AG08395 (cell line): ENCODE measurements around the gene GRIN2C.

Experiments
- DNase-seq: peaks from one replicate; pipeline ENCODE4 v3.0.0; 2012; ENCODE audit warnings: mixed read lengths, low spot score

Gene GRIN2C

GRCh38 chr17:74821655-74822334 is 37.9 kb downstream of the GRIN2C start:
- no peak for DNase-seq

GRCh38 chr17:74819801-74820436 is 39.8 kb downstream of the GRIN2C start:
- DNase-seq = no peak

DNA sequence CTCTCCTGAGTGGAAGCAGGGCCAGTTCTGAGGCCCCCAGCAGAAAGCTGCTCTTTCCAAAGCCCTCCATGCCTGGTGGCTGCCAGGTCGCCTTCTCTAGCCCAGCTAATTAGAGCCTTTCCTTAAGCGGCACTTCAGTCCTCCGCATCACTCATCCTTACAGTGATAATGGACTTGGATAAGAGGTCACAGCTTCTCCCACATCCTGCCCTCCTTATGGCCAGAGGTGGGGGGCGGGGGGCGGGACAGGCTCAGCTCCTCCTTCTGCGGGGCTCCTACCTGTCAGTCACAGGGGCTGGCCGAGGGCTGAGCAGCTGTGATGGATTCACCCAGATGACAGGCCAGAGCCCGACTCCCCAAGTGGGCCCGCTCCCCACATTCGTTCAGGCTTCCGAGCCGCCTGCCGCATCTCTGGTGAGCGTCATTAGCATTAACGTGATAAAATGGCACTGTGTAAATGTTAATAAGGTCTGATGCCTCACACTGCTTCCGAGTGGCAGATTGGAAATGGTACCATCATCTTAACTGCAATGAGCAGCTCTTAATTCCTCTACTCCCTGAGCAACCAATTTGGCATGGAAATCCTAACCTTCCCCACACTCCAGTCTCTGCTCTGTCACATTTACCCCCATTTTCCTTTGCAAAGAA is 41.3 kb downstream of the GRIN2C start:
- DNase-seq = no peak

GRCh38 chr17:74816905-74817620 is 42.6 kb downstream of the GRIN2C start:
- DNase-seq = no peak

DNA sequence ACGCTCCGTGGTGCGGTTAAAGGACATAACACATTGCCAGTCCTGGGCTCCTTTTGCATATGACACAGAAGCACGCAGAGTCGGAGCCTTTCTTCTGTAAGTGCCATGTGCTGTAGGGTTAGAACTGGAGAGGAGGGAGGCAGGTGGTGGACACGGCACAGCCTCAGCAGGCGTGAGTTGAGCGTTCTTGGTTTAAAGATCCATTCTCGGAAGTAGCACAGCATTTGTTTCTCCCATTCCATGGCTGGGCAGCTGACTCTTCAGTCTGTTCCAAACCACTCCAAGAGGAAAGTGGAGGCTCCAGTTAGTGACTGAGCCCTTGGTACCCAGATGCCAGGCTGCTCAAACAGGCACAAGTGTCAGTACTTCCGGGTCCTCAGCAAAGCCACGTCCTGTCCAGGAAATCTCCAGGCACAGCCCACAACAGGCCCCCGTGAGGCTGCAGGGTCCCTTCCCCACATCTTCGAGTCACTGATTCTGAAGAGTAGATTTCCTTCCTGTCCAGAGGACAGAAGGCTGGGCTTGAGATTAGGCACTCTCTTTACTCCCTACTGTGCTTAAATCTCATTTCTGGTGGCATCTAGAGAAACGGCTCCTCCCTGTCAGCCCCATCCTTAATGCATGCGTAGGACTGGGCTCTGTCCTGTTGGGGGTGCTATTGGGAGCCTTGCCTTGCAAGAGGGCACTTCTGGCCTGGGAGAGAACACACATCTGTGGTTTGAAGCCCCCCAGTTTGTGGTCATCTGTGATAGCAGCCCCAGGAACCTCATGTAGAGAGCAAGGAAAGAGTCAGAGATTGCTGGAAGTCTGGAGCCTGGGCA is 43.9 kb downstream of the GRIN2C start:
- DNase-seq = no peak

DNA sequence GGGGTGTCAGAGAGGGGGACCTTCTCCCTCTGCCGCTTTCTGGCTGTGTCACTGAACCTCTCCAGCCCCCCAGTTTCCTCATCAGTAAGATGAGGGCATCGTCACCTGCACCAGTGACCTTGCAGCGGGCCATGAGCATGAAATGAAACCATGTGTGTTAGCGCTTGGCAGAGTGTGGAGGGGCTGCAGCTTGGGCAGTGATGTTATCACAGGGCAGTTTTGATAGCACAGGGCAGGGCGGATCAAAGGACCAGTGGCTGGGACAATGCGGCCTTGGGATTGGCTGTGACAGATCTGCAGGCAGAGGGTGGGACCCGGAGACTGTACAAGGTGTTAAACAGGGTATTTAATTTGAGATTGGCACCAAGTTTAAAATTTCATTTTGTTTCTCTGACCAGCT is 44.6 kb downstream of the GRIN2C start:
- no peak for DNase-seq

GRCh38 chr17:74814453-74814852 is 45.2 kb downstream of the GRIN2C start:
- DNase-seq = no peak

DNA sequence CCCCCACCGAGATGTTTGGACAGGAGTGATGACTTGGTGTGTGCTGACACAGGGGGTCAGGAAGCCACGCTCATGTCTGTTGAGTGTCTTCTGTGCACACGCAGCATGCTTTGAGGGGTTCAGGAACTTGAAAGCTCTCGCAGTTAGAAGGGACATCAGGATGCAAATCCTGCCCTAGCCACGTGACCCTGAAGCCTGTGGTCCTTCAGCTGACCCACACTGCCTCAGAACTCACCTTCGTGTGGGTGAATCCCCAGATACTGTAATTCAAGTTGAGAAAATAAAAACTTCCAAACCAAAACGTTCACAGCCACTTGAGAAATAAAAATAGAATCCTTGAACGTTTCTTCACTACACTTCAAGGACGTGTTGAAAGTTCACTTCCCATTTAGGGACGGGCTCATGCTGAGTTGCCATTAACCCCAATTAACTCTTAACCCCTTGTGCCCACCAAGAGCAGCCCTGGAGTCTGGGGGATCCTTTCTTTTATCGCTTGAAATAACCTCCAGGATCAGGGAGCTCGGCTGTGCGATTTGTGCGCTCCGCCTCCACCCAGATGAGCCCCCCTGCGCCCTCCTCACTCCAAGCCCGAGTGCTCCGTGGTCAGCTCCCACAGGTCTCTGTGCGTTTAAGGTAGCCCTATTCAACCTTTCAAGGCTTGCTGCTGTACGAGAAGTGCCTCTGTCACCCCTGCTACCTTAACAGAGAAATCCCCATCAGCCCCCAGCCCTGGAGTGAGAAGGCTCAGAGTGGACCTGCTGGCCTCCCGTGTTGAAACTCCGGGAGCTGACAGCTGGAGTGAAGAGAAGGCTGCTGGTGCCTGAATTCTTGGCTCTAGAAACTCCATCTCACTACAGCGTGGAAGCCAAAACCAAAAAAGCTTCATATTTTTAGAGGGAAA is 47.3 kb downstream of the GRIN2C start:
- no peak for DNase-seq

DNA sequence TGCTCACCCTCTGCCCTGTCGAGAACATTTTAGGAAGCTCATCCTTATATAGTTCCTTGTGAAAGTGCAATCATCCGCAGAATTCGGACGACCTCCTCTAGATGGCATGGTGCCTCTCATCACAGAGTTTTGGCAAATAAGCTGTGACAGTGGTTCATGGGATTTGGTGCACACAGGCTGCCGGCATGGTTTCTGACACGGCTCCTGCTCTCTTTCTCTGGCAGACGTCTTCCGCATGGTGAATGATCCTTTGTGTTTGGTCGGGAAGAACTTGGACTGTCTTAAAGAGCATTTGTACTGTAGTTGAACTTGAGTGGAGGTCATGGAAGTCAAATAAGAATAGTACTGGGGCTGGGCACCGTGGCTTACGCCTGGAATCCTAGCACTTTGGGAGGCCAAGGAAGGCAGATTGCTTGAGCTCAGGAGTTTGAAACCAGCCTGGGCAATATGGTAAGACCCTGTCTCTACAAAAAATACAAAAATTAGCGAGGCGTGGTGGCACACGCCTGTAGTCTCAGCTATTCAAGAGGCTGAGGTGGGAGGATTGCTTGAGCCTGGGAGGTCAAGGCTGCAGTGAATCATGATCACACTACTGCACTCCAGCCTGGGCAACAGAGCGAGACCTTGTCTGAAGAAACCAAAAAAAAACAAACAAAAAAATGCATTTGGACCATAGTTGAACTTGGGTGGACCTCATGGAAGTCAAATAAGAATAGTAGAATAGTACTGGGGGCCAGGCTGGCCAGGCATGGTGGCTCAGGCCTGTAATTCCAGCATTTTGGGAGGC is 48.8 kb downstream of the GRIN2C start:
- DNase-seq = no peak

- DNase-seq = no peak
These were observed 50.8 kb downstream of the GRIN2C start for GRCh38 chr17:74808714-74809430.

GRCh38 chr17:74807925-74808324 is 51.8 kb downstream of the GRIN2C start:
- no peak for DNase-seq

DNA sequence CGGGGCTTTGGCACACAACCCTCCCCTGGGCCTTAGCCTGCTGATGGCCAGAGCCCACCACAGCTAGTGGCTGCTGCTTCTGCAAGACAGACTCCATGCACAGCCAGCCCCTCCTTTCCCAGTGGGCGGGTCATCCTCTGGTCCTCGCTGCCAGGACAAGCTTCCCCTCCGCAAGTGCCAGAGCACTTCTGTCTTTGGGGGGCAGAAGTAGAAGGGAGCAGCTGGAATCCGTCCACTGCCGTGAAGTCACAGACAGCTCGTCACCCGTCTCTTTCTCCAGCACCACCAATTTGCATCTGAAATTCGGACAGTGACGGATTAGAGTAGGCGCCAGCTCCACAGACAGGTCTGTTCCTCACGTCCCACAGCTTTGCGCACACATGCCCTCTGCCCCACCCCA is 52.2 kb downstream of the GRIN2C start:
- DNase-seq = no peak

GRCh38 chr17:74806334-74806733 is 53.4 kb downstream of the GRIN2C start:
- no peak for DNase-seq

GRCh38 chr17:74805591-74805991 is 54.1 kb downstream of the GRIN2C start:
- DNase-seq = no peak

DNA sequence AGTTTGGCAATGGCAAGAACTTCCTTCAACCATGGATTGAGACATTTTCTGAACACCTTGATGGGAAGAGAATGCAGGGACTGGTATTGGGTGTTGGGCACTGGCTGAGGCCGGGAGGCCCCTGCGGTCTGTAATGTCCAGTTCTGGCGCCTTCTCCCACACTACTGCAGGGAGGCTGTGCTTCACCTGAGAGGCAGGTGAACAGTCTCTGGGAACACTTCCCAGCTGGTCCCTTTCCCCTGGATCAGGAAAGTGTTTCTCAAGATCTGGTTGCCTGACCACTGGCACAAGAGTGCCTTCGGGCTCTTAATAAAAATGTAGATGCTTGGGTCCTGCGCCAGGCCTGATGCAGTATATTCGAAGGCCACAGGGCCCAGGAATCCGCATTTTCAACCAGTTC is 55.0 kb downstream of the GRIN2C start:
- no peak for DNase-seq

GRCh38 chr17:74803971-74804370 is 55.7 kb downstream of the GRIN2C start:
- DNase-seq = no peak

DNA sequence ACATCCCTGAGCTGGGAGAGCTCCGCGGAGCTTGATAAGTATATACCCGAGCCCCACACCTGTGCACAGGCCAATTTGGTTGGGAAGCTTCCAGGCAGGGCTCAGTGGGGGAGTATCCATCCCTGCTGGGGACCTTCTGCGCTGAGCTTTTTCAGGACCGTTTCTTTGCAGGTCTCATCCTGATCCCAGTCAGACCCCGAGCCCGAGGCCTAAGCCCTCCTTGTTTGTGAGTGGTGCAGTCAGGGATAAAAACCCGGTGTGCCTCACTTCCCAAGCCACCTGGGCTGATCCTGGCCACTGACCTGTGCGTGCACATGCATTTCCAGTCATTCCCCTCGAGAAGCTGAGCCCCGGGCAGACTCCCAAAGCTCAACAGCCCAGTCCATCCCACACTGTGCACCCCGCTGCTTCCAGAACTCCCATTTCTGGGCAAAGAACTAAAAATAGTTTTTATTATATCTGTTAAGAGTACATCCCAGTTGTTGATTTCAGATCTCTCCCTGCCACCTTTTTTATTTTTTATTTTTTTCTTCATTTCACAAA is 56.2 kb downstream of the GRIN2C start:
- no peak for DNase-seq

DNA sequence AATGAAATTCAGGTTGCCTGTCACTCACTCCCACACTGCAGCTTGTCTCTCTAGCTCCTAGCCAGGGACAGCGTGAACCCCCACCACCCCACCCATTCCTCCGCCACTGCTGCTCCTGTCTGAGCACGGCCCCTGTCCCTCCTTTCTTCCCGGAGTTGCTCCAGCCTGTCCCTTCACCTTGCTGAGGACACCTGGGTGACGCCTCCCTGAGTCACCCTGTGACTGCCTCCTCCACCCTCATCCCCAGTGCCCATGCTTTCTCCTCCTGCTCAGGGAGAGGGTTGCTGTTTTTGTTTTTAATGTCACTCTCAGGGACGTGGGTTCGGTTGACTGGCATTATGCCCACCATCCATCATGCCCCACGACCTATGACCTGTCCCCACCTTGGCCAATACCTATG is 57.8 kb downstream of the GRIN2C start:
- DNase-seq = no peak

GRCh38 chr17:74800531-74800930 is 59.2 kb downstream of the GRIN2C start:
- no peak for DNase-seq
